OCI-M2 (cell line): ENCODE measurements around the gene TMEM127.
"Not testable (repeated sequence)": the region's sequence is repeated elsewhere in the genome, so short reads cannot be mapped to it uniquely, and the experiment has no call there.

Experiments
- DNase-seq: peaks from one replicate; lab custom pipeline; 2025; ENCODE audit not compliant: unreplicated experiment; lab: John Stamatoyannopoulos, UW

TMEM127 gene, protein sequence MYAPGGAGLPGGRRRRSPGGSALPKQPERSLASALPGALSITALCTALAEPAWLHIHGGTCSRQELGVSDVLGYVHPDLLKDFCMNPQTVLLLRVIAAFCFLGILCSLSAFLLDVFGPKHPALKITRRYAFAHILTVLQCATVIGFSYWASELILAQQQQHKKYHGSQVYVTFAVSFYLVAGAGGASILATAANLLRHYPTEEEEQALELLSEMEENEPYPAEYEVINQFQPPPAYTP

DNA sequence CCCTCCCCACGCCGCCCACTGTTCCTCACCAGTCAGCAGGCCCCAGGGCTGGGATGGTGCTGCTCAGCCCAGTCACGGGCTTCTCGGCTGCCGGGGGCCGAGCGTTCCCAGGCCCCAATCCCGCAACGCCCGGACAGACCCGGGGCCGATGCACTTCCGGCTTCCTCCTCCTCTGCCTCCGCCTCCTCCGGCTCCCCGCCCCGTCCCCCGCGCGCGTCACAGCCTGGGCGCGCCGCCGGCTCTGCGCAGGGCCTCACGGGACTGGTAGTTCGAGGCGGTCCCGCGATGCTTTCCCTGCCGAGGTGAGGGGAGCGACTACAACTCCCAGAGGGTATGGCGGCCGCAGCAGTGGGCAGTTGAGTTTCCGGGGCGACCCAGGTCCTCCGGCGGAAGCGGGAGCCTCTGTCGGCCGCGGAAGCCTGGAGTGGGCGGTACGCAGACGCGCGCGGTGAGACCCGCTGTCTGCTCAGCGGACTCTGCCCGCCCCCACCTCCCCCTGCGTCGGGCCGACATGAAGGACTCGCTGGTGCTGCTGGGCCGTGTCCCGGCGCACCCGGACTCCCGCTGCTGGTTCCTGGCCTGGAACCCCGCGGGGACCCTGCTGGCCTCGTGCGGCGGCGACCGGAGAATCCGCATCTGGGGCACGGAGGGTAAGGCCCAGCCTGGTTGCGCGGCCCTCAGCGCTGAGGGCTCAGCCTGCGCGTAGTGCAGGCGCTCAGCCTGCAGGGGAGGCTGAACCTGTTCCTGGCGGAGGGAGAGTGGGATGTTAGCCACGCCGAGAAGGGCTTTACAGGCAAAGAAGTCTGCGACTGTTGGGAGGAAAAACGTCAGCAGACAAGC lies at the start of gene TMEM127, which contains the start of gene CIAO1:
TMEM127 (minus strand) TSS at position 158 of the 840 bp plus-strand sequence. CDS start 616 bp downstream, outside the sequence.
CIAO1 (plus strand) TSS at position 386 of the 840 bp plus-strand sequence; CDS start at position 512, 126 bp downstream.
- DNase-seq, result peak; percentile 76

- DNase-seq, result no peak
Measured at GRCh38 chr2:96315005-96315399, 49.2 kb upstream of the TMEM127 start.

DNA sequence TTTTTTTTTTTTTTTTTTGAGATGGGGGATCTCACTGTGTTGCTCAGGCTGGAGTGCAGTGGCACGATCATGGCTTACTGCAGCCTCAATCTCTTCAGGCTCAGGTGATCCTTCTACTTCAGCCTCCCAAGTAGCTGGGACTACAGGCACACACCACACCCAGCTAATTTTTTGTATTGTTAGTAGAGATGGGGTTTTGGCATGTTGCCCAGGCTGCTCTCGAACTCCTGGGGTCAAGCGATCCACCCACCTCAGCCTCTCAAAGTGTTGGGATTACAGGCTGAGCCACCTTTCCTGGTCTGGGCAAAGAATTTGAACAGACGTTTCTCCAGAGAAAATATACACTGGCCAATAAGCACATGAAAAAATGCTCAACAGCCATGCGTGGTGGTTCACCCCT lies 42.5 kb upstream of the TMEM127 start:
- DNase-seq, result no peak

DNA sequence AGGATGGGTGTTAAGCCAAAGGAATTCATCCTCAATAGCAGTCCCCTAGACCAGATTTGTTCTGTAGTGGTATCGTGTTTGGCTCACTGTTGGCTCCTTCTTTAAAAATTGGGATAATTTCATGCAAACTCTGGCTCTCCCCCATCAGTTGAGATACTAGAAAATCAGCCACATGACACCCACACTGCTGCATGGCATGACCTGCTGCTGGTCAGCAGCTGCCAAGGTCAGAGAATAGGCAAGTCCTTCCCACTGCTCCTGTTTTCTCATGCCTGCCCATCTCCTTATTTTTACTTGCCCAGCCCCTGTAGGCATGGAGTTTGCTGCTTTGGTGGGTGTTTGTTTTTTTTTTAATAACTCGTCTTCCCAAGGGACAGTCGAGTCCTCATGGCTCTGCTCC lies 40.6 kb upstream of the TMEM127 start:
- DNase-seq, result no peak

DNA sequence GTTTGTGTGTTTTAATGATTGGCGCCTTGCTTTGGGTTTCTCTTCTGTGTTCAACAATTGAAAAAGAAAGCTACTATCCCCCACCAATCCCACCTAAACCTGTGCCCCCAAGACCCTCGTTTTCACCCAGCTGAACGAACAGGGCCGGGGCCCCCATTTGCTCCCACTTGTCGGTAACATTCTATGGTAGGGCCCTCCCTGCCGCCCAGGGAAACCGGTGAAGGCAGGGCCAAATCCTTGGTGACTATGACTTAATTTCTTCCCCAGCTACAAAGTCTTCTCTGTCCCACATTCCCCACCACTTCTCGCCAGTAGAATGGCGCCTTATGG lies 40.1 kb upstream of the TMEM127 start:
- no peak for DNase-seq

DNA sequence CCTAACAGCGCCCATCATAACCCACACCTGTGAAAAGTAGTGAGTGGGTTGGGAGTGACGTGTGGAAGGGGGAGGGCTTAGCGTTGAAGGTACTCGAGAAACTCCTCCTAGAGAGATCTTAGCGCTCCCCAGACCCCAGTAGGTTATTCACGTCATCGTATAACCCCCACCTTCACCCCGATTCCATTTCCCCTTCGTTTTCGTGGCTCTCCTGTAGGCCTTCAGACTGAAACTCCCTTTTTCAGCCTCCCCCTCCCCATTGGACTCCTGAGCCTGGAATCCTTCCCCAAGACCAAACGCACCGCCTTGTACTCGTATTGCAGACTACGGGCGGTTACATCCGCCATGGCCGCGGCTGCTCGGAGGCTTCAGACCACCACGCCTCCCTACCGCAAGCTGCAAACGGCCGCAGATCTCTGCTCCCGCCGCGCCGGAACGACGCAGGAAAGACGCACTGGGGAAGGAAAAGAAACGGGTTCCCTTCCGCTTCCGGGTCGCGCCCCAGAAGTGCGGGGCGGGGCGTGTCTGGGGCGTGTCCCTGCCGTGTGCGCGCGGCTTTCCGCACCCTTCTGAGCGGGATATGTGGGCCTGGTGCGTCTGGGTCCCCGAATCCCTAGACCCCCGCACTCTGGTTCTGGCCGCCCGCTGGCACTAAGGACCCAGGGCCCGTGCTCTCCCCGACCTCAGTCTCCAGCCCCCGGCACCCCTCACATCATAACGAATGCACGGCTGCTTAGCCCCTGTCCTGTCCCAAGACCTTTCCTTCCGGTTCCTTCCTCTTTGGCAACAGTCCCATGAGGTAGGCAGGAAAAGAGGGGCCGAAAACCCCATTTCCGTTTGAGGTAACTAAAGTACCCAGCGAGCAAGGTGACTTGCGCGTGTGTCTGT lies 39.5 kb upstream of the TMEM127 start, which contains the start of gene SNRNP200:
SNRNP200 (minus strand) TSS at position 456 of the 888 bp plus-strand sequence; CDS start at position 347, 109 bp downstream.
- peak; percentile 15 for DNase-seq

DNA sequence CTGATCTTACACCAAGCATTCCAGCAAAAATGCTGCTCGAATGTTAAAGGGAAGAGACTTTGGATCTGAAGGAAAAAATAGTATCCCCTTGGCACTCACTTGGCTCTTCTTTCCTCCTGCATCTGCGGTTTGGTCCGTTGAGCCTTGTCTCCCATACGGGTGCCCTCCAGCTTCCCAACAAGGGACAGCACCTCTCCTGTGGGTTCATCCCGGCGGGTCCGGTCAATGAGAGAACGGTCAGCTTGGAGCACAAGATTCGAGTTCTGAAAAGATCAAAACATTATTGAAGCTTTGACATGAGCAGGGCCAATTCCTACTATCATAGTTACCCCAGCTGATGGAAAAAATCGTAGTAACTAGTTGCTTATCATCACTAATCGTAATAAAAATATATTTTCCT lies 38.8 kb upstream of the TMEM127 start:
- no peak for DNase-seq

DNA sequence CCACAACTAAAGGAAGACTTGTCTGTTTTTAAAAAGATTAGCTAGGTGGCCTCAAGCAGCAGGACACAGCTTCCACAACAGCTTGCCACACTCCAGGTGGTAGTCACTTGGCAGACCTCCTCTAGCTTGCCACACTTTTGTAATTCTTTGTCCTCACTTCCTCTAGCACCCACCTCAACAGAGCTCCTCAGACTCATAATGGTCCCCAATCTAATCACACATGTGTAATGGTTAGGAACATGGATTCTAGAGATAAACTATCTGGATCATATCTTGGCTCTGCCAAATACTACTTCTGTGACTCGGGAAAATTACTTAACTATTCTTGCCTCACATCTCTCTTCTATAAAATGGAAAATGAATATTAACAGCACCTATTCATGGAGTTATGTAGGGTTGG lies 36.1 kb upstream of the TMEM127 start:
- no peak for DNase-seq

DNA sequence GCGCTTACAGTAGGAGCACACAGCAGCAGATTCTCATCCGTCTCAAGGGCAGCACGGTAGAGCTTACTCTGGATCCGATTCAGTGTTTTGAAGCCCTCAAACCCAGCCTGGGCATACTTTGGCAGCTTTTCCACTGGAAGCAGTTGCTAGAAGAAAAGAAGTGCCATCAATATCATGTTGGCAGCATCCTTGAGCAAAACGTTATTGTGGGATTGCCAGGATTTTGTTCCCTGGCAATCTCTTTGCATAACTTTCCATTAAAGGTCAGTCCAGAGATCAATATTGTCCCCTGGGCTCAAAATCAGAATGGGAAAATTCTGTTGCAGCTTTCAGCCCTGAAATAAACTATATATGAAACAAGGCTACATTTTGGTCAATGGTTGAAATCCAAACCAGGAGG lies 31.1 kb upstream of the TMEM127 start:
- no peak for DNase-seq

DNA sequence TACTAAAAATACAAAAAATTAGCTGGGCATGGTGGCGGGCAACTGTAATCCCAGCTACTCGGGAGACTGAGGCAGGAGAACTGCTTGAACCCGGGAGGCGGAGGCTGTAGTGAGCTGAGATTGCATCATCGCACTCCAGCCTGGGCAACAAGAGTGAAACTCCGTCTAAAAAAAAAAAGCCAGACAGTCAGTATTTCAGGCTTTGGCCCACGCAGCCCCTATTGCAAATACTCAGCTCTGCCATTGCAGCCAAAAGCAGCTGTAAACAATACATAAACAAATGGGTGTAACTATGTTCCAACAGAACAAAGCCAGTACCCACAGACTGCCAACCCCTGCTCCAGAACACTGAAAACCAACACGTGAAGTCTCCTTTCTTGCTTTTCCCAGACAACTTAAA lies 28.5 kb upstream of the TMEM127 start:
- DNase-seq, result not testable (repeated sequence)

GRCh38 chr2:96291751-96292150 lies 26.0 kb upstream of the TMEM127 start:
- DNase-seq, result no peak

DNA sequence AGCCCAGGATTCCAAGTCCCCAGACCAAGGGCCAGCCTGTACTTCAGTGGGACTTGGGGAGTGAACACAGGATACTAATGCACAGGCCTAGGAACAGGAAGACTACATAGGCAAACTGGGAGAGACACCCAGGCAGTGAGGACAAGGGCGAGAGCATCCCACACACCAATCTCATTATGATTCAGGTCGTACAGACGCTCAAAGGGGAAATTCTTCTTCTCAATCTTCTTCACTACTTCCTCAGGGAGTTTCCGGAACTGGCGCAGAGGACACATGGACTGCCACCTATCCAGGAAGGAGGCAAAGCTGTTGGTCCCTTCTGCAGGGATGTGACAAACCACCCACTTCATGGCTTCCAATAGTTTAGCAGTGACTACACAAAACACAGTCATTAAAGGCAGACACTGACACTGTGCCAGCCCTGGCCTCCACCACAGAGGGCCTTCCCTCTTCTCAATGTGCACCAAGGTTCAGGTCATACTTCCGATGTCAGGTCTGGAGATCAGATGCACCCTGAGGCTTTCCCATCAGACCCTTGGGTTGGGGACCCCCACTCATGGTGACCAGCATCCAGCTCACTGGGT lies 21.6 kb upstream of the TMEM127 start:
- no peak for DNase-seq

- DNase-seq, result no peak
Measured at GRCh38 chr2:96276787-96277499, 11.1 kb upstream of the TMEM127 start.

GRCh38 chr2:96274355-96275056 lies 8.7 kb upstream of the TMEM127 start:
- DNase-seq, result no peak

GRCh38 chr2:96273763-96274162 lies 8.0 kb upstream of the TMEM127 start:
- no peak for DNase-seq

DNA sequence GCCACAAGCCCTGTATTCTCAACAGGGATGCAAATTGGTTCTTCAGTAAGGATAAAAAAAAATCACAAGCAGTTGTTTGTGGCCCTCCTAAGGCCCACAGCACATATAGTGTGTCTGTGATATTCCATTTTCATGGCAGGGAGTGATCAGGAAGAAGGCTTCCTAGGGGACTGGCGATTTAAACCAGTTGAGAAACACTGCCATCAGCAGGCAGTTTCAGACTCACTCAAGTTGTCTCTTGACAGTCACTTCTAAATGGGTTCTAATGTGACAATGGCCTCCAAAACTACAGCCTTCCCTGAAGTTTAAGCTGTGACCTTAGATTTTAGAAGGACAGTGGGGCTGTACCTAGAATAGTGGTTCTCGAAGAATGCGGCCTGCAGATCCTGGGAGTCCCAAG lies 6.2 kb upstream of the TMEM127 start:
- DNase-seq, result no peak

DNA sequence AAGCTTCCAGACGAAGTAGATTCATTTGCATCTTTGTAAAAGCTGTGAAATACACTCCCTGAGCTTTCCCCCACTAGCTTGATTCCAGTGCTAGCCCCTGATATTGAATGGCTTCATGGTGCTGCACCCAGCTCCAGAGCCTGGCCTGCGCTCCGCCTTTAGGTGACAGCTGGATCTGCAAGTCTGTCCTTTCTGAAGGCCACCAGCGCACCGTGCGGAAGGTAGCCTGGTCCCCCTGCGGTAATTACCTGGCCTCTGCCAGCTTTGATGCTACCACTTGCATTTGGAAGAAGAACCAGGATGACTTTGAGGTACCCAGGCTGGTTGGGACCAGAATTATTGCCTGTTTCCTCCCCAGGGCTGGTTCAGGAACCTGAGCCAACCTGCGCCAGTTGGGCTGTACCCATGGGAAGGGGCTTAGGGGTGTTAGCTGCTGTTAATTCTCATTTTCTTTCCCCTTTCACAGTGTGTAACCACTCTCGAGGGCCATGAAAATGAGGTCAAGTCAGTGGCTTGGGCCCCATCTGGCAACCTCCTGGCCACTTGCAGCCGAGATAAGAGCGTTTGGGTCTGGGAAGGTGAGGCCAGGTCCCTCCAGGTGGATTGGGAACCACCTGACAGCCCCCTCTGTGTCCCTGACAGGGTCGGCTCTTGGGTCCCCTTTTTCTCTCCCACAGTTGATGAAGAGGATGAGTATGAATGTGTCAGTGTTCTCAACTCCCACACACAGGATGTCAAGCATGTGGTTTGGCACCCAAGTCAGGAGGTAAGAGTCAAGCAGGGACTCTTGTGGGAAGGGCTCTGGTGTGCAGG lies 1.6 kb upstream of the TMEM127 start:
- DNase-seq, result no peak

- no peak for DNase-seq
Measured at GRCh38 chr2:96265349-96265839, 403 bp downstream of the TMEM127 start.
